HepG2 (cell line): ENCODE data around the gene EGFR. TPM values are rescaled to one million over a fixed set of nuclear protein-coding genes. Genes with fewer than 3 reads are reported as not detected.

Source experiments
- AGO1 ChIP-seq: fragments of 200-400 bp; formaldehyde crosslinking; IDR thresholded peaks from 2 replicates; pipeline ENCODE4 v1.6.1; 2017; ENCODE audit warnings: mild to moderate bottlenecking, low read depth, low read length, moderate library complexity; ENCODE audit not compliant: poor library complexity, severe bottlenecking
- ARHGAP35 ChIP-seq: sonication (generic); formaldehyde crosslinking; IDR thresholded peaks from 2 replicates; pipeline ENCODE4 v1.9.0; 2022; ENCODE audit warnings: mild to moderate bottlenecking, inconsistent platforms, moderate library complexity, missing genetic modification reagents, borderline replicate concordance
- BCL3 ChIP-seq: sonication (generic); formaldehyde crosslinking; IDR thresholded peaks from 2 replicates; pipeline ENCODE4 v1.5.1; 2020; ENCODE audit warnings: mild to moderate bottlenecking, missing genetic modification reagents, moderate library complexity
- BRF2 ChIP-seq: sonication (generic); formaldehyde crosslinking; IDR thresholded peaks from 2 replicates; pipeline ENCODE4 v1.8.1; 2022; ENCODE audit warnings: mild to moderate bottlenecking, missing genetic modification reagents
- ELF4 ChIP-seq: sonication (generic); formaldehyde crosslinking; IDR thresholded peaks from 2 replicates; pipeline ENCODE4 v1.5.0; 2020; ENCODE audit warnings: missing genetic modification reagents, mild to moderate bottlenecking, moderate library complexity, borderline replicate concordance
- HMGXB4 ChIP-seq, 2 experiments: sonication (generic) in 1 of 2; formaldehyde crosslinking in 1 of 2; IDR thresholded peaks; 2 replicates each; pipeline versions ENCODE4 v1.4.0 to v1.6.1; 2018 to 2020; ENCODE audit warnings: missing genetic modification reagents in 2 of 2, borderline replicate concordance in 1 of 2, low read depth in 1 of 2, mild to moderate bottlenecking in 1 of 2, missing biosample characterization in 1 of 2
- IRX3 ChIP-seq: sonication (generic); formaldehyde crosslinking; IDR thresholded peaks from 2 replicates; pipeline ENCODE4 v1.8.1; 2023; ENCODE audit warnings: mild to moderate bottlenecking, low read depth, missing genetic modification reagents, borderline replicate concordance
- KAT8 ChIP-seq: IDR thresholded peaks from 2 replicates; pipeline ENCODE4 v1.6.1; 2016; ENCODE audit warnings: missing genetic modification reagents, missing compliant biosample characterization
- MNT ChIP-seq: fragments of 450-650 bp; IDR thresholded peaks from 2 replicates; pipeline ENCODE4 v1.6.1; 2016
- NFIC ChIP-seq: IDR thresholded peaks from 2 replicates; pipeline ENCODE4 v1.6.1; 2012; ENCODE audit warnings: mild to moderate bottlenecking, low read length, inconsistent platforms
- SRF ChIP-seq: IDR thresholded peaks from 2 replicates; pipeline ENCODE4 v1.6.1; 2011; ENCODE audit warnings: mild to moderate bottlenecking, low read depth, low read length, moderate library complexity
- TFDP2 ChIP-seq: sonication (generic); formaldehyde crosslinking; IDR thresholded peaks from 2 replicates; pipeline ENCODE4 v1.4.0; 2020; ENCODE audit warnings: missing genetic modification reagents
- YY1 ChIP-seq: IDR thresholded peaks from 2 replicates; pipeline ENCODE4 v1.6.1; 2011; ENCODE audit warnings: low read length, low read depth, moderate library complexity, mild to moderate bottlenecking; ENCODE audit not compliant: insufficient read depth, insufficient replicate concordance
- ZC3H4 ChIP-seq: sonication (generic); formaldehyde crosslinking; IDR thresholded peaks from 2 replicates; pipeline ENCODE4 v1.4.0; 2020; ENCODE audit warnings: missing genetic modification reagents, borderline replicate concordance
- ZFP82 ChIP-seq: sonication (generic); formaldehyde crosslinking; IDR thresholded peaks from 2 replicates; pipeline ENCODE4 v1.5.1; 2020; ENCODE audit warnings: mild to moderate bottlenecking, missing genetic modification reagents, borderline replicate concordance
- ZFYVE20 ChIP-seq: sonication (generic); formaldehyde crosslinking; IDR thresholded peaks from 2 replicates; pipeline ENCODE4 v1.8.0; 2023; ENCODE audit warnings: low read depth, mild to moderate bottlenecking, moderate library complexity, missing genetic modification reagents, borderline replicate concordance
- ZNF225 ChIP-seq: sonication (generic); formaldehyde crosslinking; IDR thresholded peaks from 2 replicates; pipeline ENCODE4 v1.4.0; 2020; ENCODE audit warnings: mild to moderate bottlenecking, missing genetic modification reagents
- ZNF331 ChIP-seq: sonication (generic); formaldehyde crosslinking; IDR thresholded peaks from 2 replicates; pipeline ENCODE4 v1.4.0; 2020; ENCODE audit warnings: missing genetic modification reagents
- ZNF33A ChIP-seq: sonication (generic); formaldehyde crosslinking; IDR thresholded peaks from 2 replicates; pipeline ENCODE4 v1.5.1; 2020; ENCODE audit warnings: missing genetic modification reagents, mild to moderate bottlenecking, moderate library complexity, borderline replicate concordance
- ZNF564 ChIP-seq: sonication (generic); formaldehyde crosslinking; IDR thresholded peaks from 2 replicates; pipeline ENCODE4 v1.8.1; 2023; ENCODE audit warnings: mild to moderate bottlenecking, missing genetic modification reagents
- ZNF615 ChIP-seq: sonication (generic); formaldehyde crosslinking; IDR thresholded peaks from 2 replicates; pipeline ENCODE4 v1.5.0; 2020; ENCODE audit warnings: mild to moderate bottlenecking, missing genetic modification reagents, borderline replicate concordance
- ZNF883 ChIP-seq: sonication (generic); formaldehyde crosslinking; IDR thresholded peaks from 2 replicates; pipeline ENCODE4 v1.5.1; 2020; ENCODE audit warnings: mild to moderate bottlenecking, missing genetic modification reagents; ENCODE audit errors: not compliant biosample characterization
- ZSCAN30 ChIP-seq: sonication (generic); formaldehyde crosslinking; IDR thresholded peaks from 2 replicates; pipeline ENCODE4 v1.5.0; 2020; ENCODE audit warnings: mild to moderate bottlenecking, missing genetic modification reagents
- polyA plus RNA-seq, 8 experiments: library from polyadenylated mRNA; depleted of rRNA in 3 of 8; stranded (reverse) in 7 of 8; unstranded in 1 of 8; fragments of >200 nt; fragmentation: Illumina TruSeq in 4 of 8; extraction: Trizol in 4 of 8; gene quantifications; 2 replicates each; pipeline versions ENCODE4 v1.2.1 to v1.2.3, GENCODE V29; 2011 to 2016; ENCODE audit warnings: low read depth in 4 of 8, missing spikeins in 1 of 8, mixed read lengths in 1 of 8; ENCODE audit not compliant: insufficient read depth in 1 of 8
- total RNA-seq, 5 experiments: library from RNA; depleted of rRNA; stranded (reverse); fragments of >200 nt; fragmentation: Illumina TruSeq; extraction: Trizol; gene quantifications; 2 replicates each; pipeline ENCODE4 v1.2.3, GENCODE V29; 2016; ENCODE audit warnings: low read depth in 1 of 5

EGFR gene
- total and polyA plus RNA-seq, 2 of the 13 experiments (the other 11 are each of a cell fraction or from before 2014, with no cell fraction given) = 7.0 to 10.0 TPM

GRCh38 chr7:55178292-55178862 is 159.6 kb downstream of the EGFR start (continued):
- no peak for TF ChIP-seq YY1
- TF ChIP-seq ZNF883 = no peak
- TF ChIP-seq ARHGAP35 (CRISPR knock-in tag) = no peak
- TF ChIP-seq ZNF225 (CRISPR knock-in tag) = no peak
- no peak for TF ChIP-seq BRF2 (CRISPR knock-in tag)
- no peak for TF ChIP-seq ZFP82 (CRISPR knock-in tag)
- no peak for TF ChIP-seq ZNF615 (CRISPR knock-in tag)
- no peak for TF ChIP-seq ZC3H4 (CRISPR knock-in tag)
- no peak for TF ChIP-seq ZFYVE20 (CRISPR knock-in tag)
- no peak for TF ChIP-seq ZSCAN30 (CRISPR knock-in tag)
- no peak for TF ChIP-seq HMGXB4 (CRISPR knock-in tag; IDR thresholded peaks at IDR 0.05; ENCODE audit: borderline replicate concordance in 1 of 2, low read depth in 1 of 2)
- TF ChIP-seq ZNF331 (CRISPR knock-in tag) = no peak
- no peak for TF ChIP-seq ELF4 (CRISPR knock-in tag)
- TF ChIP-seq BCL3 (CRISPR knock-in tag) = no peak
- TF ChIP-seq ZNF564 (CRISPR knock-in tag) = no peak
- TF ChIP-seq ZNF33A (CRISPR knock-in tag) = no peak
- no peak for TF ChIP-seq KAT8 (CRISPR knock-in tag)
- TF ChIP-seq NFIC = no peak; the same call in 1 of the 2 replicates
- TF ChIP-seq IRX3 (CRISPR knock-in tag) = no peak
- TF ChIP-seq SRF = no peak
- no peak for TF ChIP-seq AGO1
- no peak for TF ChIP-seq MNT
- no peak for TF ChIP-seq TFDP2 (CRISPR knock-in tag)
